ENCODE results near the gene SHOX.
"Not testable (repeated sequence)": the region's sequence is repeated elsewhere in the genome, so short reads cannot be mapped to it uniquely, and the experiment has no call there.

The SHOX gene

GRCh38 chrX:625137-625691 is 5.4 kb upstream of the SHOX start:
- TF ChIP-seq CTCF (IDR thresholded peaks at IDR 0.05; ENCODE audit: low read length, missing control alignments), result no peak
- DNase-seq (ENCODE audit: low read depth), result no peak
- no peak overlapping the region for H3K4me3 ChIP-seq (replicated peaks; ENCODE audit: low read depth, low read length)

GRCh38 chrX:626047-626446 is 4.5 kb upstream of the SHOX start:
- H3K4me3 ChIP-seq (replicated peaks; ENCODE audit: low read depth, low read length); DNase-seq (ENCODE audit: low read depth): not testable (repeated sequence)

- no peak for DNase-seq (ENCODE audit: low read depth)
- no peak overlapping the region for H3K4me3 ChIP-seq (replicated peaks; ENCODE audit: low read depth, low read length)
- no peak for TF ChIP-seq CTCF (IDR thresholded peaks at IDR 0.05; ENCODE audit: low read length, missing control alignments)
These were observed 3.7 kb upstream of the SHOX start for GRCh38 chrX:626745-627509.

GRCh38 chrX:627510-627981 is 3.0 kb upstream of the SHOX start:
- no peak overlapping the region for H3K4me3 ChIP-seq (replicated peaks; ENCODE audit: low read depth, low read length)
- DNase-seq (ENCODE audit: low read depth), result no peak
- TF ChIP-seq CTCF (IDR thresholded peaks at IDR 0.05; ENCODE audit: low read length, missing control alignments), result no peak

GRCh38 chrX:627995-628394 is 2.6 kb upstream of the SHOX start:
- H3K4me3 ChIP-seq (replicated peaks; ENCODE audit: low read depth, low read length), result no peak overlapping the region
- DNase-seq (ENCODE audit: low read depth), result no peak
- no peak for TF ChIP-seq CTCF (IDR thresholded peaks at IDR 0.05; ENCODE audit: low read length, missing control alignments)

- no peak overlapping the region for H3K4me3 ChIP-seq (replicated peaks; ENCODE audit: low read depth, low read length)
- TF ChIP-seq CTCF (IDR thresholded peaks at IDR 0.05; ENCODE audit: low read length, missing control alignments), result no peak
- no peak for DNase-seq (ENCODE audit: low read depth)
These were observed 1.2 kb upstream of the SHOX start for GRCh38 chrX:629230-630006.

GRCh38 chrX:630007-630611 is 482 bp upstream of the SHOX start:
- no peak overlapping the region for H3K4me3 ChIP-seq (replicated peaks; ENCODE audit: low read depth, low read length)
- DNase-seq (ENCODE audit: low read depth), result no peak
- TF ChIP-seq CTCF (IDR thresholded peaks at IDR 0.05; ENCODE audit: low read length, missing control alignments), result no peak

Measured in fibroblast of pulmonary artery (primary cell).